DND-41 (cell line): ENCODE results near the gene FNBP1L.

Source experiments
- CTCF ChIP-seq: IDR thresholded peaks from 2 replicates; pipeline ENCODE4 v1.5.1; 2012; ENCODE audit warnings: borderline replicate concordance, low read length, moderate library complexity, mild to moderate bottlenecking; ENCODE audit not compliant: poor library complexity, severe bottlenecking; ENCODE audit errors: extremely low read depth
- EZH2 ChIP-seq: IDR thresholded peaks from 3 replicates; pipeline ENCODE4 v1.6.1; 2012; ENCODE audit warnings: borderline replicate concordance, low read depth, mild to moderate bottlenecking, moderate library complexity, low read length, inconsistent platforms; ENCODE audit not compliant: severe bottlenecking

GRCh38 chr1:93602101-93602500 lies 154.2 kb downstream of the FNBP1L start:
- TF ChIP-seq CTCF (no peak), EZH2 (no peak)
